ENCODE measurements around the gene ASTN1.

DNA sequence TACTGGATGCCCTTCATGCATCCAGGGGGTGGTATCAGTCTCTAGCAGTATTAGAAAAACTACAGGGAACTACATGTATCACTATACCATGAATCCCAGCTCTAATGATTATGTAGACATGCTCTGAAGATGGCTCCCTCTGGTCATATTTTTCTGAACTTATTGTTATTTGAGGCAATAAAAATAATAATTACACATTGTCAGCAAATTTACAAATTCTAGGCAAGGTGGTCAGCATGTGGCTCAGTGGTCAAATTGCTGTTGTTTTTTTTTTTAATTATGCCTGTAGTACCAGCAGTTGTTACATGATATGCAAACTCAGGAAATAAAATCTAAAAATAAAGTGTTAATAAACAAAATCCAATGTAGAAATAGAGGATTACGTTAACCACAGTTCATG lies 22.5 kb downstream of the ASTN1 start:
- TF ChIP-seq, protein P1, sequence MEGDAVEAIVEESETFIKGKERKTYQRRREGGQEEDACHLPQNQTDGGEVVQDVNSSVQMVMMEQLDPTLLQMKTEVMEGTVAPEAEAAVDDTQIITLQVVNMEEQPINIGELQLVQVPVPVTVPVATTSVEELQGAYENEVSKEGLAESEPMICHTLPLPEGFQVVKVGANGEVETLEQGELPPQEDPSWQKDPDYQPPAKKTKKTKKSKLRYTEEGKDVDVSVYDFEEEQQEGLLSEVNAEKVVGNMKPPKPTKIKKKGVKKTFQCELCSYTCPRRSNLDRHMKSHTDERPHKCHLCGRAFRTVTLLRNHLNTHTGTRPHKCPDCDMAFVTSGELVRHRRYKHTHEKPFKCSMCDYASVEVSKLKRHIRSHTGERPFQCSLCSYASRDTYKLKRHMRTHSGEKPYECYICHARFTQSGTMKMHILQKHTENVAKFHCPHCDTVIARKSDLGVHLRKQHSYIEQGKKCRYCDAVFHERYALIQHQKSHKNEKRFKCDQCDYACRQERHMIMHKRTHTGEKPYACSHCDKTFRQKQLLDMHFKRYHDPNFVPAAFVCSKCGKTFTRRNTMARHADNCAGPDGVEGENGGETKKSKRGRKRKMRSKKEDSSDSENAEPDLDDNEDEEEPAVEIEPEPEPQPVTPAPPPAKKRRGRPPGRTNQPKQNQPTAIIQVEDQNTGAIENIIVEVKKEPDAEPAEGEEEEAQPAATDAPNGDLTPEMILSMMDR (IDR thresholded peaks at IDR 0.05) = no peak
- no peak for TF ChIP-seq POLR2AphosphoS5 (IDR thresholded peaks at IDR 0.05)
- TF ChIP-seq POLR2A (IDR thresholded peaks at IDR 0.05) = no peak

Measured in gastroesophageal sphincter (tissue), 3 donors.